Measurements from ENCODE around the gene URI1.
"Not testable (repeated sequence)": the region's sequence is repeated elsewhere in the genome, so short reads cannot be mapped to it uniquely, and the experiment has no call there.

URI1 gene

GRCh38 chr19:30026933-30027332 lies 84.9 kb downstream of the URI1 start:
- DNase-seq = no peak

GRCh38 chr19:30028118-30028991 lies 86.3 kb downstream of the URI1 start:
- DNase-seq = no peak

- no peak for DNase-seq
Observed at GRCh38 chr19:30028992-30029343, 86.9 kb downstream of the URI1 start.

- no peak for DNase-seq
Observed at GRCh38 chr19:30029721-30030510, 87.9 kb downstream of the URI1 start.

DNA sequence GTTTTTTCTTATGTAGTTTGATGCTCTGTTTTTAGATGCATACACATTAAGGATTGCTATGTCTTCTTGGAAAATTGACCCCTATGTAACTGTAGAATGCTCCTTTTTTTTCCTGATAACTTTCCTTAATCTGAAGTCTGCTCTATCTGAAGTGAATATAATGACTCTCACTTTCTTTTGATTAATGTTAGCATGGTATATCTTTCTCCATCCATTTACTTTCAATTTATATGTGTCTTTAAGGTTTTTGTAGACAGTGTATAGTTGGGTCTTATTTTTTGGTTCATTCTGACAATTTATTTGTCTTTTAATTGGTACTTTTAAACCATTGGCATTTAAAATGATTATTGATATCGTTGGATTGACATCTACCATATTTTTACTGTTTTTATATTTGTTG lies 92.3 kb downstream of the URI1 start:
- DNase-seq = no peak

DNA sequence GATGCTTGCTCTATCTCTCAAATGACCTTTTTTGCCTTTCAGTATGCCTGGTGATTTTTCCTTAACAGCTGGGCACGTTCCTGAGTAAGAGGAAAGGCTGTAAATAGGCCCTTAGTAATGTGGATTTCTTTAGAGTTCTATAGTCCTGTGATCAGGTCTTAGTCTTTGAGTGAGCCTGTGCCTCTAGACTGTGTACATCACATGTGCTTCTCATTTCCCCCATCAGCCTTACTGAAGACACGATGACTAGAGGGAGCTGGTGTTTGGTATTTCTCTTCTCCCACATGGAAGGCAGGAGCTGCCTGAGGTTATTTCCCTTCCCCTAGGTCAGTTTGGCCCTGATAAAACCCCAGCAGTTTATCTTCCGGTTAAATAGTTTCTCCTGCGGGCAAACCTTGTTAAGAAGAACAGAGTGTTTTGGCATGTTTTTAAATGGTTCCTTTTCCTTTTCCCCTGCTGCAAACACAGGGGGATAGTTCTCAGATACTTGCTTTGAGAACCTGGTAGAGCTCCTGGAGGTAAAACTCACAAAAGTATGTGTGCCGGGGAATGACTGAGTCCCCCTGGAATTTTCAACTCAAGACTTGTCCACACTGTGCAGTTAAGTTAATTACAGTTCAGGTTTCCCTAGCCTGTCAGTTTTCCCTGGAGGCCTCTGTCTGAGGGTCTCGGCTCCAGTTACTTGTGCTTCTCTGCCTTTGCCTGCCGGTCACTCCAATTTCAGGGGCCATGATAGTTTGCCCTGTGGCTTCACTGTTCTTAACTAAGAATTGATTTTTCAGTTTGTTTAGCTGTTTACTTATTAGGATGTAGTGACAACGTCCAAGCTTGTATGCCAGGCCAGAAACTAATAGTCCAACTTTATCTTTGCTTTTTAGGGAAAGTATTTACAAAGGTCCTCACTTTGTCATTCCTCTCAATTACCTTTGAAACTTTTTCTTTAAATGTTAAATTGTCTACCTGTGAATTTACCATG lies 94.4 kb downstream of the URI1 start:
- no peak for DNase-seq

DNA sequence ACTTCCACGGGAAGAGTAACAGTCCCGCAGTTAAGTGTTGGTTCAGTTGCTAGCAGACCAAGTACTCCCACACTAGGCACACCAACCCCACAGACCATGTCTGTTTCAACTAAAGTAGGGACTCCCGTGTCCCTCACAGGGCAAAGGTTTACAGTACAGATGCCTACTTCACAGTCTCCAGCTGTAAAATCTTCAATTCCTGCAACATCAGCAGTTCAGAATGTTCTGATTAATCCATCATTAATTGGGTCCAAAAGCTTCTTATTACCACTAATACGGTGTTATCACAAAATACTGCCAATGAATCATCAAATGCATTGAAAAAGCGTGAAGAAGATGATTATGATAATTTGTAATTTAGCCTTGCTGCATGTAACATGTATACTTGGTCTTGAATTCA lies 95.8 kb downstream of the URI1 start:
- DNase-seq = no peak

- not testable (repeated sequence) for DNase-seq
Observed at GRCh38 chr19:30041931-30042330, 99.9 kb downstream of the URI1 start.

GRCh38 chr19:30043008-30043407 lies 101.0 kb downstream of the URI1 start:
- not testable (repeated sequence) for DNase-seq

DNA sequence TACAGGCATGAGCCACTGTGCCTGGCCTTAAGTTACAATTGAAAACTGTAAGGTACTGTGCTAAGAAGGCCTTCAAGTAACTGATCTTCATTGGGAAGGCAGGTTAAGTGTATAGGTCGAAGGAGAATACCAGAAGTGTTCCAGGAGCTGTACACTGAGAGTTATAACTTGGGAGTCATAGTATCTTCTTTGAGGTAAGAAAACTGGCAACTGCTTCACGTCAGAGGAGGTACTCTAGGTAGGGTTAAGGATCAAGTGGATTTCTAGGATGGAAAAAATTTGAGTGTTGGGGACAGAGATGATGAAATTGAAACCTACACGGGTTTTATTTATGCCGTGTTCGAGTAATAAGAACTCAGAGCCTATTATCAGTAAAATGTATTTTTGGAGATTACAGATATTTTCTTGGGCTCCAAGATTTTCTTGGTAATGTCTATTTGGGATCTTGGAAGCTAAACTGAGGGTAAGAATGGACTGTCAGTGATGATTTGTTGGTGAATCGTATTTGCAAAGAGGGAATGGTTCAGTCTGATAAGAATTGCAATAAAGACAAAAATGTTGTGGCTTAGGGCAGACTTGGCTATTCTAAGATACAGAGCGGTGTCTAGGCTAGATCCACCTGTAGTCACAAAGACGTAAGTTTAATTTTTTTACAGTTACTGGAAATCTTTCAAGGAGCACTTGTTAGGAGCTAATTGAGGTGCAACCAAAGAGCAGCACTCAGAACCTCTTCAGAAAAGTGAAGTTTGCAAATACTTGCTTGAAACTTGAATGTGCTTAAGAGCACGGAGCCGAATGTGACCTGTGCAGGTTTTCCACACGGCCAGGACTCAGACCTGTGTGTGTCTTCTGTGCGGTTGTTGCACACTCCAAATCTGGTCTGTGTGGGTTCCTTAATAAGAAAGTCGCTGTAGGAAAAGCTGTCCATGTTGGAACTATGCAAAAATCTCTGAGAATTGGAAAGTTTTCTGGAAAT lies 102.5 kb downstream of the URI1 start:
- DNase-seq = no peak

- no peak for DNase-seq
Observed at GRCh38 chr19:30046522-30046921, 104.5 kb downstream of the URI1 start.

DNA sequence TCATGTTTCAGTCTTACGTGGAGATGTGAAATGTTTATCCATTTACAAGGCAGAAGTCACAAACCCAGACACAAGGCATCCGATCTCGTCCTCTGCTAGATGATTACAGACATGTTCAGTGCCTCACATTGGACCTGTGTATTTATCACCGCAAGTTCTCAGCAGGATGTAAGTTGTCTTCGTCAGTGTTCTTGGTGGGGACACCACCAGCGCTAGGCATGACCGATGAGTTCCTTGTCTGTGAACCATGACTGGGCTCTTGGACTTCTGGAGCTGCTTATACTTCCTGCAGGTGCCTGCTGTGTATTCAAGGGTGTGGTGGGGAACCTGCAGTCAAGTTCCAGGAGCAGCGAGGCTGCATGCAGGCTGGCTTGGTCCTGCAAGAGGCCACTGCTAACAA lies 105.4 kb downstream of the URI1 start:
- no peak for DNase-seq

DNA sequence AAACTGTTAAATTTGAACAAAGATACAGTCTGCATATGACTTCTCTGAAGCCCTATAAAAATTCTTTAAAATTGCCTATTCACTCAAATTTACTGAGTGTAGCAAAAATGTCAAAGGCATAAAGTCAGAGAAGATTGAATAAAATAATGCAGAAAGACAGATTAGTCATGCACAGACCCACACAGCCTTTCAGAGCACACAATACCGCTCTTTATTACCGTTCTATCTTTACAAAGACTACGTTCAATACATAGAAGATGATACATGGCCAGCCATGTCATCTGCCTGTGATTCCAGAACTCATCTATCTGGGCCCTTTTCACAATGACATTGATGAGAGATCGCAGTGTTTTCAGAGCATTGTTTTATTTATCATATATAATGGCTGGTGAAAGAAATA lies 107.2 kb downstream of the URI1 start:
- no peak for DNase-seq

GRCh38 chr19:30049846-30050667 lies 108.0 kb downstream of the URI1 start:
- no peak for DNase-seq

DNA sequence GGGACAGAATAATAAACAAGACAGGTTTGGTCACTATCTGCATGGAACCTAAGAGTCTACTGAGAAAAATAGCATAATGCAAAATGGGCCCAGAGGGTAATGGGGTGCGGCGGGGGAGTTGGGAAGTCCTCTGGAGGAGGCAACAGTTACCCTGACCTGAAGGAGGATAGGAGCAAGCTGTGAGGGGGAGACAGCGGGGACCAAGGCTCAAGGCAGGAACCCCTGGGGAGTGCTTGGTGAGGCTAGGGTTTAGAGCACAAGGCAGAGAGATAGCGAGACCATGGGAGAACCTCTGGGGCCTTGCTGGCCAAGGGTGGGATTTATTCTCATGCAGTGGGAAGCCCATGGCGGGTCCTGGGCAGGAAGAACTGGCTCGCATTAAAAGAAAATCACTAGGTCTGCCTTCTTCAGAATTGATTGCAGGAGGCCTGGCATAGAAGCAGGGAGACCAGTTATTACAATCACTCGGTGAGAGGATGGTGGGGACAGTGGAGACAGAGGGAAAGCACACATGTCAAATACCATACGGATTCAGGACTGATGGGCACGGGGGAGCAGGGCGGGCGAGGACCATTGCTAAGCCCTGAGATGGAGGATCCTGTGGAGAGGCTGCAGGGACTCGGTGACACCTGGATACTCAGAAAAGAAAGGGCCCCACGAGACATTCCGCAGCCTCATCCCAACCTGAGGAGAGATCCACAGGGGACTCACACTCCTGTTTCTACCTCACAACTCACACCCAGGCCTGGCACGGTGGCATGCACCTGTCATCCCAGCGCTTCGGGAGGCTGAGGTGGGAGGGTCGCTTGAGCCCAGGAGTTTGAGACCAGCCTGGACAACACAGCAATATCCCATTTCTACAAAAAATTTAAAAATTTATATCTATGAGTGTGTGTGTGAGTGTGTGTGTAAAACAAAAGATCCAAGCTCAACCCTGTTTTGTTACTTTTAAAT lies 110.4 kb downstream of the URI1 start:
- no peak for DNase-seq

- DNase-seq = no peak
Observed at GRCh38 chr19:30053558-30053957, 111.5 kb downstream of the URI1 start.

DNA sequence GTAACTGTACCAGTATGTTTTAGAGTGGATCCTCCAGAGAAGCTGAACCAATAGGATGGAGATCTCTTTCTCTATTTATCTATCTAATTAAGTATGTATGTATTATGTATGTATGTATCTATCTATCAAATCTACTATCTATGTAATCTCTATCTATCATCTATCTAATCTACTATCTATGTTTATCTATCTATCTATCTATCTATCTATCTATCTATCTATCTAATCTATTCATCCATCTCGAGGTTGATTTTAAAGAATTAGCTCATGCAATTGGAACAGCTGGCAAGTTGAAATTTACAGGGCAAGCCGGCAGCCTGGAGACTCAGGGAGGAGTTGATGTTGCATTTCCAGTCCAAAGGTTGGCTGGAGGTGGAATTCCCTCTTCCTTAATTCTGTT lies 112.2 kb downstream of the URI1 start:
- no peak for DNase-seq

DNA sequence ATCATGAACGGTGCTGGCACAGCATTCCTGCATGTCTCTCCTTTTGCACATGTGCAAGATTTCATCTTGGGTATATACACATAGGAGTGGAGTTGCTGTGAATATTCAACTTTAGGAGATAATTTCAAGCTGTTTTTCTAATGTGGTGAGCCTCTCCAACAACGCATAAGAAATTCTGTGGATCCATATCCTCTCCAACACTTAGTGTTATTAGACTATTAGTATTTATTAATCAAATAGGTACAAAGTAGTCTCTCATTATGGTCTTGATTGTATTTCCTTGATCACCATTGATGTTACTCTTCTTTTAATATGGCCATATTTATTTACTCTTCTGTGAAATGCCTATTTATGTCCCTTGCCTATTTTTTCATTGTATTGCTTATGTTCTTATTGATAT lies 114.5 kb downstream of the URI1 start:
- no peak for DNase-seq

DNA sequence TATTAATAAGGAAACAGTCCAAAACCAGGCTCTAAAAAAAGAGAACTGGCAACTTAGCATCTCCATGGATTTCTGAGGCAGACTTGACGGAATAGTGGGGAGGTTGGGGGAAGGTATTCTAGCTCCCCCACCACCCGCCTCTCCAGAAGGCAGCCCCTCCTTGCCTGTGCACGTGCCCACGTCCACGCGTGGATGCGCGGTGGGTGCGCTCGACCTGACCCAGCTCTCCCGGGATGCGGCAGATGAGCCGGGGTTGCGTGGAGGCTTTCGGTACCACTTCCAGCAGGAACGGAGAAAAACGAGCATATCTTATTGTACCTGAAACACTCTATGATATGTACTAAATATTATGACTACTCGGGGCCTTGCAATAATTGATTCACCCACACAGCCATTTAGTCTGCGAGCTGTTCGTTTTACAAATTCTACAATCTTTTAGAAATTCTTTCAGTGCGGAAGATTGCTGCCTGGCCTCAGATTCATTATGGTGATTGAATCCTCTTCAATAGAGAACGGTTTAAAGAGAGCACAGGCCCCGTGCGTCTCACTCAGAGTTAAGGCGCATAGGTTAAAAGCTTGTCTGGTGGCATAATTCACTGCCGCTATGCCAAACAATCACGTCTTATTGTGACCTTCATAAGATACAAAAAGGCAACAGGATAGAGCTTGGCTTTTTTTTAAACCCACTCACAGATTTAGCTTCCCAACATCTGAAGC lies 117.9 kb downstream of the URI1 start:
- no peak for DNase-seq
